ENCODE results near the gene ACTR5.

ACTR5 gene

GRCh38 chr20:38799203-38799602 lies 50.9 kb downstream of the ACTR5 start:
- Histone ChIP-seq H3K36me3 (ENCODE audit: insufficient read depth, low read length) (no peaks in the 10 kb centered on the region), H3K9ac (ENCODE audit: low read depth, low read length) (no peak overlapping the region), H3K79me2 (ENCODE audit: insufficient read depth, low read length) (no peaks in the 10 kb centered on the region), H3K27me3 (ENCODE audit: insufficient read depth, low read length, poor library complexity) (no peaks in the 10 kb centered on the region), H3K4me3 (ENCODE audit: low read depth in 1 of 2, low read length in 2 of 2) (no peak overlapping the region), H4K20me1 (ENCODE audit: insufficient read depth, low read length) (no peaks in the 10 kb centered on the region), H3K4me2 (ENCODE audit: insufficient read depth, low read length) (no peak overlapping the region), H3K4me1 (ENCODE audit: insufficient read depth, low read length) (peaks cover 7% of the 10 kb centered on the region), H3K27ac (ENCODE audit: low read length) (no peak overlapping the region), H2AFZ (ENCODE audit: low read depth, low read length) (no peak overlapping the region), H3K9me3 (ENCODE audit: insufficient read depth, low read length, severe bottlenecking) (no peaks in the 10 kb centered on the region)
- TF ChIP-seq, protein P1, sequence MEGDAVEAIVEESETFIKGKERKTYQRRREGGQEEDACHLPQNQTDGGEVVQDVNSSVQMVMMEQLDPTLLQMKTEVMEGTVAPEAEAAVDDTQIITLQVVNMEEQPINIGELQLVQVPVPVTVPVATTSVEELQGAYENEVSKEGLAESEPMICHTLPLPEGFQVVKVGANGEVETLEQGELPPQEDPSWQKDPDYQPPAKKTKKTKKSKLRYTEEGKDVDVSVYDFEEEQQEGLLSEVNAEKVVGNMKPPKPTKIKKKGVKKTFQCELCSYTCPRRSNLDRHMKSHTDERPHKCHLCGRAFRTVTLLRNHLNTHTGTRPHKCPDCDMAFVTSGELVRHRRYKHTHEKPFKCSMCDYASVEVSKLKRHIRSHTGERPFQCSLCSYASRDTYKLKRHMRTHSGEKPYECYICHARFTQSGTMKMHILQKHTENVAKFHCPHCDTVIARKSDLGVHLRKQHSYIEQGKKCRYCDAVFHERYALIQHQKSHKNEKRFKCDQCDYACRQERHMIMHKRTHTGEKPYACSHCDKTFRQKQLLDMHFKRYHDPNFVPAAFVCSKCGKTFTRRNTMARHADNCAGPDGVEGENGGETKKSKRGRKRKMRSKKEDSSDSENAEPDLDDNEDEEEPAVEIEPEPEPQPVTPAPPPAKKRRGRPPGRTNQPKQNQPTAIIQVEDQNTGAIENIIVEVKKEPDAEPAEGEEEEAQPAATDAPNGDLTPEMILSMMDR (IDR thresholded peaks at IDR 0.05; ENCODE audit: borderline replicate concordance, extremely low read depth, low read length, poor library complexity, severe bottlenecking) = no peak
- no peak for TF ChIP-seq EZH2 (IDR thresholded peaks at IDR 0.05; ENCODE audit: borderline replicate concordance, low read depth, low read length, severe bottlenecking)
- ATAC-seq (ENCODE audit: insufficient read depth, low read depth) = no peak
- no peak for DNase-seq

DNA sequence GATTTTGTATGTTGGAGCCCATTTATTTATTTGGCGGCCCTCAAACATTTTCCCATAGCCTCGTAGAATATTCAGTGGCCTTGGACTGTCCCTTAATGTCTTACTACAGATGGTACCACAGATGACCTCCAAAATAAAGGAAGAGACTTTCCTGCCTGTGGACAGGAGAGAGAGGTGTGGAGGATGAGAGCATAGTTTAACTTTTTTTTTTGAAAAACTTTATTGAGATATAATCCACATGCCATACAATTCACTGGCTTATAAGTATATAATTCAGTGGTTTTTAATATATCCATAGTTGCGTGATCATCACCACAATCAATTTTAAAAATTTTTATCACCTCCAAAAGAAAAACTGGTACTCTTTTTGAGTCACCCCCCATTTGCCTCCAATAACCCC lies 52.6 kb downstream of the ACTR5 start:
- H3K9me3 ChIP-seq (ENCODE audit: insufficient read depth, low read length, severe bottlenecking) = no peaks in the 10 kb centered on the region
- peaks cover 23% of the 10 kb centered on the region for H3K4me1 ChIP-seq (ENCODE audit: insufficient read depth, low read length)
- H4K20me1 ChIP-seq (ENCODE audit: insufficient read depth, low read length) = no peaks in the 10 kb centered on the region
- ATAC-seq (ENCODE audit: insufficient read depth, low read depth) (no peak), DNase-seq (no peak)
- H3K79me2 ChIP-seq (ENCODE audit: insufficient read depth, low read length) = no peaks in the 10 kb centered on the region
- peaks cover 3% of the 10 kb centered on the region for H3K27me3 ChIP-seq (ENCODE audit: insufficient read depth, low read length, poor library complexity)
- no peak overlapping the region for H3K27ac ChIP-seq (ENCODE audit: low read length)
- no peak overlapping the region for H3K4me2 ChIP-seq (ENCODE audit: insufficient read depth, low read length)
- TF ChIP-seq, protein P1 (IDR thresholded peaks at IDR 0.05; ENCODE audit: borderline replicate concordance, extremely low read depth, low read length, poor library complexity, severe bottlenecking) = no peak
- no peak for TF ChIP-seq EZH2 (IDR thresholded peaks at IDR 0.05; ENCODE audit: borderline replicate concordance, low read depth, low read length, severe bottlenecking)
- no peak overlapping the region for H3K4me3 ChIP-seq (ENCODE audit: low read depth in 1 of 2, low read length in 2 of 2)
- H2AFZ ChIP-seq (ENCODE audit: low read depth, low read length) = no peak overlapping the region
- no peaks in the 10 kb centered on the region for H3K36me3 ChIP-seq (ENCODE audit: insufficient read depth, low read length)
- H3K9ac ChIP-seq (ENCODE audit: low read depth, low read length) = no peak overlapping the region

DNA sequence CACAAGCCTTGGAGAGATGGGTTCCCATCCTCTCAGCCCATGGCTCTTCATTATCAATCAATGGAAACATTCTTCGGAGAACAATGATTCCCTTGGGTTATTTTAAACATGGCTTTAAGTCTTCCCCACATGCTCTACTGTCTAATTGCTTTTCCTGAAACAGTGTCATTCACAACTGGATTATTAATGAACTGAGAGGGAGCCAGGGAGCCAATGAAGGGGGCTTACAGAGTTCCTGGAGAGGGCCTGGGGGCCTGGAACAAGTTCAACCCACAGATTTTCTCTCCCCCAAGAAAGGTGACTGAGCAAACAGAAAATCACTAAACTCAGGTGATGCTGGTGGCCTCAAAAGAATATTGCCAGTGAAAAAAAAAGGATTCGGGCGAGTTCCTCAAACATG lies 56.0 kb downstream of the ACTR5 start:
- H3K27ac ChIP-seq (ENCODE audit: low read length) = peak overlapping the region; percentile 91
- H3K4me1 ChIP-seq (ENCODE audit: insufficient read depth, low read length) = peaks cover 39% of the 10 kb centered on the region
- no peaks in the 10 kb centered on the region for H3K79me2 ChIP-seq (ENCODE audit: insufficient read depth, low read length)
- H3K4me3 ChIP-seq (ENCODE audit: low read depth in 1 of 2, low read length in 2 of 2) = peak overlapping the region in 1 of 2 experiments; percentile 68; a peak in 1 of 4 replicates
- peak overlapping the region; percentile 93 for H3K4me2 ChIP-seq (ENCODE audit: insufficient read depth, low read length)
- no peaks in the 10 kb centered on the region for H4K20me1 ChIP-seq (ENCODE audit: insufficient read depth, low read length)
- no peaks in the 10 kb centered on the region for H3K36me3 ChIP-seq (ENCODE audit: insufficient read depth, low read length)
- DNase-seq = no peak
- peaks cover 12% of the 10 kb centered on the region for H3K27me3 ChIP-seq (ENCODE audit: insufficient read depth, low read length, poor library complexity)
- peak overlapping the region; percentile 71 for H3K9ac ChIP-seq (ENCODE audit: low read depth, low read length)
- ATAC-seq (ENCODE audit: insufficient read depth, low read depth) = no peak
- no peaks in the 10 kb centered on the region for H3K9me3 ChIP-seq (ENCODE audit: insufficient read depth, low read length, severe bottlenecking)
- H2AFZ ChIP-seq (ENCODE audit: low read depth, low read length) = peak overlapping the region; percentile 80
- TF ChIP-seq, protein P1 (IDR thresholded peaks at IDR 0.05; ENCODE audit: borderline replicate concordance, extremely low read depth, low read length, poor library complexity, severe bottlenecking) = no peak
- TF ChIP-seq EZH2 (IDR thresholded peaks at IDR 0.05; ENCODE audit: borderline replicate concordance, low read depth, low read length, severe bottlenecking) = no peak
